Body of pancreas (tissue), 4 donors: ENCODE data around the gene APAF1. TPM values are rescaled to one million over a fixed set of nuclear protein-coding genes. Genes with fewer than 3 reads are reported as not detected.

Experiments
- ATAC-seq: fragments of 150-250 bp; one replicate; pipeline ENCODE4 v1.9.1; 2016
- DNase-seq, 4 donors: peaks; one replicate each; pipeline ENCODE4 v3.0.0-alpha.2; 2019
- H3K27ac ChIP-seq, 4 donors: fragments of 200-600 bp; sonication (generic); 1 replicate in 3 of 4; 2 replicates in 1 of 4; pipeline versions ENCODE4 v1.5.1 to v1.6.1; 2016 to 2019; ENCODE audit warnings: mild to moderate bottlenecking in 1 of 4, mixed read lengths in 1 of 4, moderate library complexity in 1 of 4
- H3K27me3 ChIP-seq, 2 donors: fragments of 200-600 bp; sonication (generic); one replicate each; pipeline ENCODE4 v1.6.0; 2016; ENCODE audit warnings: mild to moderate bottlenecking in 1 of 2
- H3K36me3 ChIP-seq, 2 donors: fragments of 200-600 bp; sonication (generic); replicated peaks in 1 of 2; 2 replicates each; pipeline ENCODE4 v1.5.1; 2016; ENCODE audit warnings: low read depth in 2 of 2; ENCODE audit not compliant: insufficient read depth in 1 of 2
- H3K4me1 ChIP-seq: fragments of 200-600 bp; sonication (generic); one replicate; pipeline ENCODE4 v1.6.0; 2016
- H3K4me3 ChIP-seq, 2 donors: fragments of 200-600 bp; sonication (generic); 1 replicate in 1 of 2; 2 replicates in 1 of 2; pipeline ENCODE4 v1.5.1; 2016 to 2019
- H3K9me3 ChIP-seq, 3 donors: fragments of 200-600 bp; sonication (generic); 1 replicate in 2 of 3; 2 replicates in 1 of 3; pipeline ENCODE4 v1.5.1; 2016
- CTCF ChIP-seq, 7 experiments: fragments of 450-650 bp in 4 of 7; fragments of 200-600 bp in 3 of 7; sonication (generic) in 3 of 7; IDR thresholded peaks; one replicate each; pipeline ENCODE4 v1.5.1; 2016 to 2019; ENCODE audit warnings: antibody characterized with exemption in 7 of 7
- POLR2A ChIP-seq, 3 donors: fragments of 450-650 bp; IDR thresholded peaks; one replicate each; pipeline ENCODE4 v1.6.1; 2016; ENCODE audit warnings: antibody characterized with exemption in 3 of 3, mild to moderate bottlenecking in 2 of 3
- WGBS, 2 donors: methylation state at CpG; one replicate each; pipeline ENCODE4 v1.1.5; 2017; 5-methylcytosine and 5-hydroxymethylcytosine counted together
- intact Hi-C: fragments of 100-400 bp; cut with DNase I; formaldehyde crosslinking; loops from one replicate; pipeline ENCODE4 v1.15.1; 2023
- total RNA-seq, 2 donors: library from RNA; depleted of rRNA; stranded (reverse); fragments of >200 nt; gene quantifications; one replicate each; pipeline ENCODE4 v1.1.0, GENCODE V29; 2016

APAF1 gene
- total RNA-seq, 2 donors from 2014 or later = 5.9 to 12.2 TPM

- intact Hi-C loops = no loop called here
- Histone ChIP-seq H3K27ac (no peak overlapping the region), H3K9me3 (no peaks in the 10 kb centered on the region), H3K27me3 (no peaks in the 10 kb centered on the region), H3K36me3 (no peaks in the 10 kb centered on the region), H3K4me1 (no peaks in the 10 kb centered on the region), H3K4me3 (no peak overlapping the region)
- no peak for TF ChIP-seq CTCF (IDR thresholded peaks at IDR 0.05)
- TF ChIP-seq POLR2A (IDR thresholded peaks at IDR 0.05) = no peak
- ATAC-seq = no peak
- WGBS, 2 donors = 79 to 80% methylated on average over 3 of the region's 3 CpGs
- DNase-seq = no peak
Measured at GRCh38 chr12:98738002-98738401, 92.9 kb downstream of the APAF1 start.

- Histone ChIP-seq H3K4me3 (no peak overlapping the region), H3K27ac (no peak overlapping the region), H3K9me3 (no peaks in the 10 kb centered on the region), H3K4me1 (no peaks in the 10 kb centered on the region), H3K36me3 (no peaks in the 10 kb centered on the region), H3K27me3 (no peaks in the 10 kb centered on the region)
- ATAC-seq (no peak), DNase-seq (no peak)
- 60 to 83% methylated on average over 2 of the region's 2 CpGs for WGBS, 2 donors
- TF ChIP-seq CTCF (IDR thresholded peaks at IDR 0.05) (no peak), POLR2A (IDR thresholded peaks at IDR 0.05) (no peak)
- intact Hi-C loops = no loop called here
Measured at GRCh38 chr12:98738539-98738938, 93.4 kb downstream of the APAF1 start.

GRCh38 chr12:98740751-98741150, 95.7 kb downstream of the APAF1 start:
- intact Hi-C loops = no loop called here
- peaks cover 5% of the 10 kb centered on the region for H3K4me1 ChIP-seq
- DNase-seq = no peak
- peaks cover 0 to 4% of the 10 kb centered on the region in 2 donors for H3K27me3 ChIP-seq
- no peaks in the 10 kb centered on the region for H3K36me3 ChIP-seq
- no peak for ATAC-seq
- H3K27ac ChIP-seq = no peak overlapping the region
- TF ChIP-seq CTCF (IDR thresholded peaks at IDR 0.05) = no peak
- no peak for TF ChIP-seq POLR2A (IDR thresholded peaks at IDR 0.05)
- WGBS, 2 donors = 76 to 93% methylated on average over 1 of the region's 1 CpG
- H3K9me3 ChIP-seq = no peaks in the 10 kb centered on the region
- H3K4me3 ChIP-seq = no peak overlapping the region

- H3K36me3 ChIP-seq = no peaks in the 10 kb centered on the region
- DNase-seq (no peak), ATAC-seq (no peak)
- no peak overlapping the region for H3K4me3 ChIP-seq
- H3K27me3 ChIP-seq = peaks cover 0 to 7% of the 10 kb centered on the region in 2 donors
- H3K4me1 ChIP-seq = peaks cover 9% of the 10 kb centered on the region
- TF ChIP-seq CTCF (IDR thresholded peaks at IDR 0.05) (no peak), POLR2A (IDR thresholded peaks at IDR 0.05) (no peak)
- 85 to 86% methylated on average over 4 of the region's 4 CpGs for WGBS, 2 donors
- intact Hi-C loops = no loop called here
- H3K27ac ChIP-seq = no peak overlapping the region
- no peaks in the 10 kb centered on the region for H3K9me3 ChIP-seq
Measured at GRCh38 chr12:98741196-98741555, 96.1 kb downstream of the APAF1 start.

- intact Hi-C loops = no loop called here
- no peak for DNase-seq
- 72 to 83% methylated on average over 12 of the region's 12 CpGs for WGBS, 2 donors
Measured at GRCh38 chr12:98741556-98742265, 96.6 kb downstream of the APAF1 start.

More at GRCh38 chr12:98741556-98742265, 96.6 kb downstream of the APAF1 start:
- ATAC-seq = no peak
- Histone ChIP-seq H3K27ac (no peak overlapping the region), H3K4me3 (no peak overlapping the region), H3K9me3 (no peaks in the 10 kb centered on the region), H3K36me3 (no peaks in the 10 kb centered on the region), H3K4me1 (peaks cover 9% of the 10 kb centered on the region), H3K27me3 (peaks cover 0 to 7% of the 10 kb centered on the region in 2 donors)
- TF ChIP-seq CTCF (IDR thresholded peaks at IDR 0.05) (no peak), POLR2A (IDR thresholded peaks at IDR 0.05) (no peak)
